ENCODE data around the gene HTN1. TPM values are rescaled to one million over a fixed set of nuclear protein-coding genes. Genes with fewer than 3 reads are reported as not detected.

The HTN1 gene
- total and polyA plus RNA-seq, 12 donors, result not detected

DNA sequence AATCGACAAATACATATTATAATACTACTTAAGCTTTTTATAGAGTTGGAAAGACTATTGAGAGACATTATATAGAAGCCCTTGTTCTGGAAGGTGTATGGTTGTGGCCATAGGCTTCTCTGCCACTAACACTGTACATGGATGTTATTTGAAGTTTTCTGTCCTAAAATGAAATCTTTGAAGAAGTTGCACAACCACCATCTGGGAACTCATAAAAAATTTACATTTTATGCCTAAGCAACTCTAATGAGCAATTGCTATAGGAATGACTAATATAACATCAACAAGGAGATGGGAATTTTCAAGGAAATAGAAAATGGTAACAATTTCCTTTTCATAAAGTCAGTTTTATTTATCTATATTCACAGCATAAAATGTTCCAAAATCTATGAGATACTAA lies 7.4 kb downstream of the HTN1 start:
- WGBS, 4 donors, result 53 to 73% (median 64%) methylated on average over 1 of the region's 1 CpG
- Histone ChIP-seq H3K9me3 (replicated peaks in 1 of 3) (no peaks in the 10 kb centered on the region), H3K27ac (no peak overlapping the region), H3K36me3 (replicated peaks in 1 of 2) (no peaks in the 10 kb centered on the region), H3K27me3 (no peaks in the 10 kb centered on the region), H3K4me1 (replicated peaks in 1 of 2) (no peaks in the 10 kb centered on the region), H3K4me3 (no peak overlapping the region)
- intact Hi-C loops (cut with DNase I), result no loop called here
- TF ChIP-seq, protein P1, sequence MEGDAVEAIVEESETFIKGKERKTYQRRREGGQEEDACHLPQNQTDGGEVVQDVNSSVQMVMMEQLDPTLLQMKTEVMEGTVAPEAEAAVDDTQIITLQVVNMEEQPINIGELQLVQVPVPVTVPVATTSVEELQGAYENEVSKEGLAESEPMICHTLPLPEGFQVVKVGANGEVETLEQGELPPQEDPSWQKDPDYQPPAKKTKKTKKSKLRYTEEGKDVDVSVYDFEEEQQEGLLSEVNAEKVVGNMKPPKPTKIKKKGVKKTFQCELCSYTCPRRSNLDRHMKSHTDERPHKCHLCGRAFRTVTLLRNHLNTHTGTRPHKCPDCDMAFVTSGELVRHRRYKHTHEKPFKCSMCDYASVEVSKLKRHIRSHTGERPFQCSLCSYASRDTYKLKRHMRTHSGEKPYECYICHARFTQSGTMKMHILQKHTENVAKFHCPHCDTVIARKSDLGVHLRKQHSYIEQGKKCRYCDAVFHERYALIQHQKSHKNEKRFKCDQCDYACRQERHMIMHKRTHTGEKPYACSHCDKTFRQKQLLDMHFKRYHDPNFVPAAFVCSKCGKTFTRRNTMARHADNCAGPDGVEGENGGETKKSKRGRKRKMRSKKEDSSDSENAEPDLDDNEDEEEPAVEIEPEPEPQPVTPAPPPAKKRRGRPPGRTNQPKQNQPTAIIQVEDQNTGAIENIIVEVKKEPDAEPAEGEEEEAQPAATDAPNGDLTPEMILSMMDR (IDR thresholded peaks at IDR 0.05), result no peak
- no peak for TF ChIP-seq POLR2A (IDR thresholded peaks at IDR 0.05)
- no peak for DNase-seq

DNA sequence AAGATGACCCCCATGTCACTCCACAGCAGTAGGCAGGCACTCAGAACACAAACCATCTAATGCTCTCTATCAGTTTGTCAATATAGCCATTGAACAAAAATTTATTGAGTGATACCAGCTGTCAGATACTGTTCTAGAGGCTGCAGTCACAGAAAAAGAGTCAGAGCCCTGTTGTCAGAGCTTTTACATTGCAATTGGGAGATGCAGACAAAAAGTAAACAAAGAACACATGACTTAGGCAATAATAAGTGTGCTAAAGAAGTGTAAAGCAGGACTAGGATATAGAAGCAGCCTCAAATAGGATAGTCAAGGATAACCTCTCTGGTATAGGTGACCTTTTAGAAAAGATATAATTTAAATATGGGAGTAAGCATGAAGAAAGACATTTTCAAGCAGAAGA lies 8.9 kb downstream of the HTN1 start:
- Histone ChIP-seq H3K27me3 (no peaks in the 10 kb centered on the region), H3K4me3 (no peak overlapping the region), H3K4me1 (replicated peaks in 1 of 2) (no peaks in the 10 kb centered on the region), H3K9me3 (replicated peaks in 1 of 3) (no peaks in the 10 kb centered on the region), H3K27ac (no peak overlapping the region), H3K36me3 (replicated peaks in 1 of 2) (no peaks in the 10 kb centered on the region)
- intact Hi-C loops (cut with DNase I), result no loop called here
- DNase-seq, result no peak
- no peak for TF ChIP-seq POLR2A (IDR thresholded peaks at IDR 0.05)
- TF ChIP-seq, protein P1 (IDR thresholded peaks at IDR 0.05), result no peak

DNA sequence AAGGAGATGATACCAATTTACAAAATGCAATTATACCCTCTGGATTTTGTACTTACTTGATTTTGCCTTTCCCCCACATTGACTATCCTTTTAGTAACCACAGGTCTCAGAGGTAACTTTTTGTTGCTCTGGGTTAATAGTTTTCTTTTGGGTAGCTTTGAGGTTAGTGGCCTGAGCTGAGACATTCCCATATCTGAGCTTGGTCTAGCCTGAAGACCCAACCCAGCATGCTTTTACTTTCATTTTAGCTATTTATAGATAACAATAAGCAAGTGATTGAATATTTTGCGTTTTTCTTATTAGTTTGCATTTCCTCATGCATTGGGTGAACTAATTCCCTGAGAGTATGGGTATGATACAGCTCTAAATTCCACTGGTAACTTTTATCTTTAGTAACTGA lies 11.8 kb downstream of the HTN1 start:
- DNase-seq, result no peak
- WGBS, 4 donors, result 51 to 65% (median 57%) methylated on average over 1 of the region's 1 CpG
- Histone ChIP-seq H3K36me3 (replicated peaks in 1 of 2) (no peaks in the 10 kb centered on the region), H3K27me3 (no peaks in the 10 kb centered on the region), H3K9me3 (replicated peaks in 1 of 3) (no peaks in the 10 kb centered on the region), H3K27ac (no peak overlapping the region), H3K4me3 (no peak overlapping the region), H3K4me1 (replicated peaks in 1 of 2) (no peaks in the 10 kb centered on the region)
- intact Hi-C loops (cut with DNase I), result no loop called here
- TF ChIP-seq, protein P1 (IDR thresholded peaks at IDR 0.05), result no peak

DNA sequence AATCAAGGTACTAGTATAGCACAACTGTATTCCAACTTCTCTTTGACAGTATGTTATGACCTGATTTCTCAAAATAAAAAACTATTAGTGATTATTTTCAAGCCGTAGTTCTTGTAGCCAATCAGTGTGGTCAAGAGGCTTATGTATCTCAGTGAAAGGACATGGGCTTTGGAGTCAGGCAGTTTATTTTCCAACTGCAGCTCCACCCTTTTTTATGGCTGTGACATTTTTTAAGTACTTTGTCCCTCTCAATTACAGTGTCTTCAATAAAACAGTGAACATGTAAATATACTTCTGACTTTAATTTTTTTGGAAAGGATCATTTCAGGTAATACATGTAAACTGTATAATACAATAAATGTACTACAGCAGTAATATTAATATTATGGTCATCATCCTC lies 30.0 kb downstream of the HTN1 start:
- Histone ChIP-seq H3K27ac (no peak overlapping the region), H3K27me3 (no peaks in the 10 kb centered on the region), H3K9me3 (replicated peaks in 1 of 3) (no peaks in the 10 kb centered on the region), H3K36me3 (replicated peaks in 1 of 2) (no peaks in the 10 kb centered on the region), H3K4me1 (replicated peaks in 1 of 2) (no peaks in the 10 kb centered on the region), H3K4me3 (no peak overlapping the region)
- no peak for TF ChIP-seq POLR2A (IDR thresholded peaks at IDR 0.05)
- TF ChIP-seq, protein P1 (IDR thresholded peaks at IDR 0.05), result no peak
- intact Hi-C loops (cut with DNase I), result no loop called here
- 65 to 85% (median 76%) methylated on average over 1 of the region's 1 CpG for WGBS, 4 donors
- no peak for DNase-seq

All from adrenal gland (tissue), 12 donors.